Epithelial cell of esophagus (primary cell): Measurements from ENCODE around the gene SNX5.

Source experiments
- DNase-seq: peaks from one replicate; pipeline ENCODE4 v3.0.0; 2010; ENCODE audit warnings: low read depth
- H3K4me3 ChIP-seq: 2 replicates; pipeline ENCODE4 v1.5.1; 2011; ENCODE audit warnings: mild to moderate bottlenecking, low read length, control low read depth
- CTCF ChIP-seq: IDR thresholded peaks from 2 replicates; pipeline ENCODE4 v1.5.1; 2011; ENCODE audit warnings: low read depth, mild to moderate bottlenecking, low read length, control low read depth, inconsistent platforms; ENCODE audit not compliant: insufficient read depth; ENCODE audit errors: missing control alignments

The SNX5 gene

GRCh38 chr20:18003897-18004296, 35.3 kb upstream of the SNX5 start:
- no peak for TF ChIP-seq CTCF
- DNase-seq = no peak
- H3K4me3 ChIP-seq = no peak overlapping the region

GRCh38 chr20:18001131-18001921, 32.7 kb upstream of the SNX5 start:
- DNase-seq = peak; percentile 98
- no peak overlapping the region for H3K4me3 ChIP-seq
- peak; percentile 8 for TF ChIP-seq CTCF

GRCh38 chr20:17999566-17999965, 31.0 kb upstream of the SNX5 start:
- no peak for TF ChIP-seq CTCF
- no peak for DNase-seq
- no peak overlapping the region for H3K4me3 ChIP-seq

- H3K4me3 ChIP-seq = no peak overlapping the region
- no peak for TF ChIP-seq CTCF
Observed at GRCh38 chr20:17998446-17998845, 29.9 kb upstream of the SNX5 start.

GRCh38 chr20:17995967-17996819, 27.6 kb upstream of the SNX5 start:
- DNase-seq = peak; percentile 70
- peak; percentile 98 for TF ChIP-seq CTCF
- no peak overlapping the region for H3K4me3 ChIP-seq

More at GRCh38 chr20:17998446-17998845, 29.9 kb upstream of the SNX5 start:
- no peak for DNase-seq

- H3K4me3 ChIP-seq = no peak overlapping the region
- no peak for TF ChIP-seq CTCF
- no peak for DNase-seq
Observed at GRCh38 chr20:17993546-17993945, 25.0 kb upstream of the SNX5 start.
